GM08714 (cell line): ENCODE data around the gene NRG3.
"Not testable (repeated sequence)": the region's sequence is repeated elsewhere in the genome, so short reads cannot be mapped to it uniquely, and the experiment has no call there.

Source experiments
- H3K4me3 ChIP-seq: fragments of 200-500 bp; sonication (Bioruptor generic); 2 replicates; pipeline ENCODE4 v1.5.1; 2014; ENCODE audit warnings: mild to moderate bottlenecking, low read length, inconsistent platforms
- ZNF274 ChIP-seq: IDR thresholded peaks from 2 replicates; pipeline ENCODE4 v1.6.1; 2012; ENCODE audit warnings: mild to moderate bottlenecking, low read depth, low read length

NRG3 gene

DNA sequence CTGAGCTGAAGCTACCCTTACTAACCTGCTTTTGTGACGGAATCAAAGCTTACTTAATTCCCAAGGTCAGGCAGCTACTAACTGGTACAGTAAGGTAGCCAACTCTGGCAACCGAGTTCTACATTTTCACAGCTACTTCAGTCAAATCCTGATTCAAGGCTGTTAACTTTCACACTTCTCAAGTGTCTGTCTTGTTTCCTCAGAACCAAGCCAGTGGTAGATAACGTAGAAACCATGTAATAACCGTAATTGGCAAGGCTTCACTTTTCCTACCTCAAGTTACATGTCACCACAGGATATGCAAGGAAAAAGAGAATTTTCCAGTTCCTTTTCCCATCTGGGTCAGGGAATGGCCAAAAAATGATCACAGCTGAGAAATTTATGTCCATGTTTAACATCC is 746.7 kb downstream of the NRG3 start:
- TF ChIP-seq ZNF274 = no peak
- no peak overlapping the region for H3K4me3 ChIP-seq

DNA sequence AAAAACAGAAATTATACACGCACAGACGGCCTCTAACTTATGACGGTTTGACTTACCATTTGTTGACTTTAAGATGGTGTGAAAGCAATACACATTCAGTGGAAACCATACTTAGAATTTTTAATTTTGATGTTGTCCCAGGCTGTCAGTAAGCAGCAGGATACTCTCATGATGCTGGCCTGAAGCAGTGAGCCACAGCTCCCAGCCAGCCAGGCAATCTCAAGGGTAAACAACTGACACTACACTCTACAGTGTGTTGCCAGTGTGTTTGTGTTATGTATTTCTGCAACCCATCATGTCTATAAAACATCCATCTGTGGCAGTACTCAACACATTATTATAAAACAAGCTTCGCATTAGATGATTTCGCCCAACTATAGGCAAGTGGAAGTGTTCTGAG is 747.5 kb downstream of the NRG3 start:
- no peak overlapping the region for H3K4me3 ChIP-seq
- TF ChIP-seq ZNF274 = no peak

DNA sequence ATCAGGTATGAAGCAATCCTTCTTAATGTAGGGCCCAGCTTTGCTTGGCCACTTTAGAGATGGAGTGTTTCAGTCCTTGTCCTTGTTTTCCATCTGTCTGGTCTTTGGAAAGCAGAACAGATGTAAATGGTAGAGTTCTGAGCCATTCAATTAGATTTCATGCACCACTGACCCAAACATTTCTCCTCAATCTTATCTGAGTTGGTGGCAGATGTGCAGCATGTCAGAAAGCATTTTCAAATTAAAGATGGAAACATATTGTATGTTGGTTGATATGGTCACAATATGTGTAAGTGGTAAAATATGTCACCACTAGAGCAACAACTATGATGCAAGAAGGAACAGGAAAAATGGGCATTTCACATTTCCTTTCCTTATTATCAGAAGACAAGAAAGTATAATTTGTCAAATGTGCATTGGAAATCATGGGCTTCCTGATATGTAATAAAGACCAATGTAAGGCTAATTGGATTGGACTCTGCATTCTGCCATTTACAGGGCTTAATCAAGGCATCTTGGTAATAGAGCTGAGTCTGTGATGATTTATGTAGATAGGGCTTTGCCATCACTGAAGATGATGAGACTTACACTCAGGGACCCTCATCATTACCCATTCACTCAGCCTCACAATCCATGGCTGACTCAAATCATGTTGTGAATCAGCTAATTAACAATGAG is 750.7 kb downstream of the NRG3 start:
- no peak for TF ChIP-seq ZNF274
- no peak overlapping the region for H3K4me3 ChIP-seq

DNA sequence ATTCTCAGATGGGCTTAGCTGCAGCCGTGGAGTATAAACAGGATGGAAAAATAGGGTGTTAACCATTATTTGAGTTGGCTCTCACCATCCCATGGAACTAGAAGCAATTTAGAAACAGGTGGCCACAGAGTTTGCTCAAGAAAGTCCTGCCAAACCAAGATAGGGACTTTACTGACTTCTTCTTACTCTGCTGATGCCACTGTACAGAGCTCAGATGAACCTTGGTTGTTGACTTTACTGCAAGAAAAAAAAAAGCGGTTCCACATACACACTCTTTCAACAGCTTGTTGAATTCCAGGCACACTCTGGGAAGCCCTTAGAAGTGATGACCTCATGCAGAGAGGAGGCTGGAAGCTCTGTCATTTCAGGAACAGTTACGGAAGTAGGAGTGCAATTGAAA is 753.4 kb downstream of the NRG3 start:
- TF ChIP-seq ZNF274 = no peak
- no peak overlapping the region for H3K4me3 ChIP-seq

DNA sequence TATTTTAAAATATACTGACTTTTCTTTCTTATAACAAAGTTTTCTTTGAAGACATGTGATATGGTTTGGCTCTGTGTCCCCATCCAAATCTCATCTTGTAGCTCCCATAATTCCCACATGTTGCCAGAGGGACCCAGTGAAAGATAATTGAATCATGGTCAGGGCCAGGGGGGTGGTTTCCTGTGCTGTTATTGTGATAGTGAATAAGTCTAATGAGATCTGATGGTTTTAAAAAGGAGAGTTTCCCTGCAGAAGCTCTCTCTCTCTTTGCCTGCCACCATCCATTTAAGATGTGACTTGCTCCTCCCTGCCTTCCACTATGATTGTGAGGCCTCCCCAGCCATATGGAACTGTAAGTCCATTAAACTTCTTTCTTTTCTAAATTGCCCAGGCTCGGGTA is 768.1 kb downstream of the NRG3 start:
- no peak for TF ChIP-seq ZNF274
- H3K4me3 ChIP-seq = no peak overlapping the region

DNA sequence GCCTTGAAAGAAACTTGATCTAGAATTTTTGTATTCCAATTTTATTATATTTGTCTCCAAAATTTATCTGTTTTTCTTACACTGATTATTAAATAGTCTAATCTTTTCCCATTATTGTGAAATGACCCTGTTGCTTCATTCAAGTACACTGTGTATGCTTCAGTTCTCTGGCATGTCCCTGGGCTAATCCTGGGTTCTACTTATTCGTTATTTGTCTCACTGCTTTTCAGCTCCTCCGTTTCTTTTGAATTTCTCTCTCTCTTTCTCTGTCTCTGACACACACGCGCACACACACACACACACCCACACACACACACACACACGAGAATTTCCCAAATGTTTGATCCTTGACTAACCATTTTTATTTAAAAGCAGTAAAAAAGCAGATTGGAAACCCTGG is 768.6 kb downstream of the NRG3 start:
- no peak for TF ChIP-seq ZNF274
- no peak overlapping the region for H3K4me3 ChIP-seq

DNA sequence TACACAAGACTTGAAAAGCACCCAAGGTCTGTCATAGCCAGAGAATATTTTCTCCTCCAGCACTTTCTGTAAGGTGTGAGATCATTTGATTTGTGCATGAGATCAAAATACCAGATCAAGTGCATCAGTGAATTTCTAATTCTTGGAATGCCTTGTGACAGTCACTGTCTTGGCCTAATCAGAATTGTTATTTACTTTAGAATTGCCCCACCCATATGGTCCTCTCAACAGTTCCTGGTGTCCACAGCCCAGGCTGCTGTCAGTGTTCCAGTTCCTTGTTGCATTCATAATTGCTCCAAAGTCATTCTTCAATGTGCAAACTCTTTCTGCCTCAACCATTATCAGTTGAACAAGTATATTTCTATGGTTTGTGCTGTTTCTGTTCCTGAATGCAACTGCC is 770.2 kb downstream of the NRG3 start:
- no peak for TF ChIP-seq ZNF274
- H3K4me3 ChIP-seq = no peak overlapping the region

DNA sequence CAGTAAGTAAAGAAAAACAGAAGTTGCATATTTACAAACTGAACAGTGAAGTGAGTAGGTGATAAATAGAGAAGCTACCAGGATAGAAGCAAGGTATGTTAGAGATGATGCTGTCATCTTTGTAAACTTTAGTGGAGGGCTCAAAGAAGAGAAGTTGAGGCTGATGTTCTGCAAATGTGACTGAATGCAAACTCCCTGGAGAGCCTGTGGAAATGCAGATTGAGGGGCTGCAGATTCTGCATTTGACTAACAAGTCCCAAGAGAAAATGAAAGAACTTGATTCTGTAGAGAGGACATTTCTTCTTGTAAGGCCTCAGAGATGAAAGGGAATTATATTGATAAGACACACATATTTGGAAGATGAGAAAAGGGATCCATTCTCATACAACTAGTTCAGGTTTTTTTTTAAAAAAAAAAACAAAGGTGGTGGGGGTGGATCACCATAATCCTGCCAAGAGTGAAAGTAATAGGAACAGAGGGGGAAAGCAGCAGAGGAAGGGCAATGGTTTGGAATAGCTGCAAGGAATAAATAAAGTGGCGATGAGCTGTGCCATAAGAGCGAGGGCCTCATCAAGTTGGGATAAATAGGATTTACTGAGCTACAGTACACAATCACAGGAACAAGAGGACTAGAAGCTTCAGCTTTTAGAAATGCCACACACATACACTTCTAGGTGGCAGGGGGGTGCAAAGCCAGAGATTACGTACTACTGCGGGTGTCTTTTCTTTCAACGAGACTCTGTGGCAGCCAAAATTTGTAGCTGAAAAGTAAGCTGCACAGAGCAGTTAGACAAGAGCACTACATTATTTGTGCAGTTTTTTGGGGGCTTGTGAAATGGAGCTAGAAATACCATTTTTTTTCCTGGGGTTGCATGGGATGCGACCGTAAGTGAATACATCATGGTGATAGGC is 778.5 kb downstream of the NRG3 start:
- no peak for TF ChIP-seq ZNF274
- H3K4me3 ChIP-seq = no peak overlapping the region

DNA sequence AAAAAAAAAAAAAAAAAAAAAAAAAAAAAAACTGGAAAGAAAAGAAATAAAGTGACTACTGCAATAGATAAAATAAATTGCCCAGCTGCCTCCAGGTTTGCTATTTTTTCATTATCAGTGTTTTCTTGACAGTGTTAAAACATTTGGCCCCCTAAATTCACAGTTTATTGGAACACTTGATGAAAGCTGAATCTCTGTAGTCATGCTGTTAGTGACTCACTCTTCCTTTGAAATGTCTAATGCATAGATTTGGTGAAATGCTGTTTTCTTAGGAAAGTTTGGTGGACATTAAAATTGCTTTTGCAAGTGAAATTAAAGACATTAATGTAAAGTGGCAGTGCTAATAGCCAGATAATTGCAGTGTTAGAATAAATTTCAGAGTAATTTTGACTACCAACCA is 785.2 kb downstream of the NRG3 start:
- no peak for TF ChIP-seq ZNF274
- no peak overlapping the region for H3K4me3 ChIP-seq

DNA sequence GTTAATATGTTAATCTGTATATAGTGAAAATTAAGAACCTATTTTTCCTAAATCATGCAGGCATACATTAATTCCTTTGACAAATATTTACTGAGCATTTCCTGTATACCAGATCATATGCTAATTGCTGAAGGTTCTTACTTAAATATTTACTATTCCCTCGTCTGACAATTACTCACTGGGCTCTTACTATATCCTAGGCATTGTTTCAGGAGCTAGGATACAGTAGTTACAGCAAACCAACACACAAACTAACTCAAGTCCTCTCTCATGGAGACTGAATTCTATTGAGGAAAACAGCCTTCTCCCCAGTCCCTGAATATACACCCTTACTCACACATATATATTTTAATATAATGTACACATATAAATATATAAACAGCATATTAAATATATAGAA is 786.0 kb downstream of the NRG3 start:
- H3K4me3 ChIP-seq = no peak overlapping the region
- no peak for TF ChIP-seq ZNF274

DNA sequence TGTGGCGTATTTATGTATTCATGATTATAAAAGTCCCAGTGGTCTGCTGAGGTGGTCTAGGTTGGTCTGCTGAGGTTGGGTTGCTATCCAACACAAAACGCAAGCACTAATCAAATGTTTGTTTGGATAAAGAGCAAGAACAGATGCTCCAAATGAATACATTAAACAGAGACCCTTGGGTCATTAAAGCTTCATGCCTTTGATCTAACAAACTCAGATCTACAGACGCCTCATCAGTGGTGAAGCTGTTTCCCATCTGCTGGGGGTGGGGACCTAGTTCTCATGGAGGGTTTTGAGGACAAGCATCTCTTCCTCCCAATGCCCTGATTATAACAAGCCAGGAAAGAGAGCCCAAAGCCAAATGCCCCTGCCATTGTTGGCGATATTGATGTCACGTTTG is 786.7 kb downstream of the NRG3 start:
- no peak for TF ChIP-seq ZNF274
- H3K4me3 ChIP-seq = no peak overlapping the region

DNA sequence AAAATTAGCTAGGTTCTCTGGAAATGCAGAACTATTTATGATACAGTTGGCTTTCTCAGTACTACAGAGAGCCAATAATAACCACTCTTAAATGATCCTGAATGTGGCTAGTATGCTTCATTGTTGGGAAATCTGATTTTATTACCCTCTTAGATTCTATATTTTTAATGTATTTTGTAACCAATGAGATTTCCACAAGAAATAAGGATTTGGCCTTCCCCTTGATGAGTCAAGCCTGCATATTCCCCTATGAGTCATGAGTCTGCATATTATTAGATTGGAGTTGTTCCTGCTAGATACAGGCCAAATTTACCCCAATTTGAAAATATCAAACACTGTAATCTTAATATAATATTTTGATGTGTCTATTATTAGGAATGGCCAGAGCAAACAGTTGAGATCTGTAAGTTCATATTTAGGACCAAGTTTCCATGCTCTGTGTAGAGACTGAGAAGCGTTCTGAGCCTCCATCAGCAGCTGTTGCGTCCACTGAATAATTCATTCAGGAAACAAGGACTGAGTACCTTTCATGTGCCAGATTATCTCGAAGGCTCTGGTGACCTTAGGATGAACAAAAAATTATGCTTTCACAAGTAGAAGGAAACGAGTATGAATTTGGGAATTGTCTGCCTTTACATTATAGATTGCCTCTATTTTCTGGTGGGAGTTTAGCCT is 793.4 kb downstream of the NRG3 start:
- H3K4me3 ChIP-seq = no peak overlapping the region
- no peak for TF ChIP-seq ZNF274

DNA sequence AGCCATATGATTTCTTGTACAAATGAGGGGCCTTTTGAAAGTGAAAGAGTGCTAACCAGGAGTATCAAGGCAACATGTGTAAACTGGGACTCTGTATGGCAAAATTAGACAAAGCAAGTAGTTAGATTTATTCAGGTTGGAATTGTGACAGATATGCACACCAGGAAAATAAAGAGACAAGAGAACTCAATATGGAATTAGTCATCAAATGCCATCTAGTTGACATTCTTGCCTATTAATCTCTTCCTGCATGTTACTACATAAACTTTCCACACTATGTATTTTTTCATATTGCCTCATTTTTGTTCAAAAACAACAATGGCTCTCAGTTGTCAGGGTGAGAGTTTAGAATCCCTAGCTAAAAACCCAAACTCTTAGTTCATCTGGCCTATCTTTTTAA is 799.0 kb downstream of the NRG3 start:
- TF ChIP-seq ZNF274 = no peak
- no peak overlapping the region for H3K4me3 ChIP-seq

DNA sequence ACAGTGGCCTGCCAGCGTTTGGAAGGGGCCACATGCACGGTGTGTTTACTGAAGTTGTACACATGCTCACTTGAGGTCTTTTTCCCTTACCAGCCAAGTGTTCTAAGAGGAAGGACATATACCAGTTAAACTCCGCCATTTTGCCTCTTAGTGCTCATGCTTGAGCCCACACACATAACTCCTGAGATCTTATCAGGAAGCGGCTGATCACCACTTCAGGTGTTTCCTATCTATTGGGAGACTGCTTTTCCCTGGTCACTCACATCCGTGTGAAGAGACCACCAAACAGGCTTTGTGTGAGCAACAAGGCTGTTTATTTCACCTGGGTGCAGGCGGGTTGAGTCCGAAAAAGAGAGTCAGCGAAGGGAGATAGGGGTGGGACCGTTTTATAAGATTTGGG is 802.9 kb downstream of the NRG3 start:
- H3K4me3 ChIP-seq = not testable (repeated sequence)

DNA sequence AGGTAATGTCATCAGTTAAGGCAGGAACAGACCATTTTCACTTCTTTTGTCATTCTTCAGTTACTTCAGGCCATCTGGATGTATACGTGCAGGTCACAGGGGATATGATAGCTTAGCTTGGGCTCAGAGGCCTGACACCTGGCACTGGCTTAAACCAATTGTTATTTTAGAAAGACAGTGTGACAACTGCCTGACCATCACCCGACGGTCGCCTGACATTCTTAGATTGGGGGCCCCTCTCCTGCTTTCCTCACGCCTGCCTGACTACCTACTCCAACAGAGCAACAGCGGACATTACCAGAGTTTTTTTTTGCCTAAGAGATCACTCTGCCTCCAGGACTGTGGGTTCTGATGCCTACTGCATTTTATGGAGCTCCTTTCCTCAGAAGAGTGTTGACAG is 803.5 kb downstream of the NRG3 start:
- H3K4me3 ChIP-seq = not testable (repeated sequence)
